GM19240 (cell line): ENCODE results near the gene TMEM200C.
"Not testable (repeated sequence)": the region's sequence is repeated elsewhere in the genome, so short reads cannot be mapped to it uniquely, and the experiment has no call there.

Experiments used
- DNase-seq: peaks from one replicate; pipeline ENCODE4 v3.0.0; 2011; ENCODE audit warnings: low spot score; ENCODE audit not compliant: insufficient read length

The TMEM200C gene

DNA sequence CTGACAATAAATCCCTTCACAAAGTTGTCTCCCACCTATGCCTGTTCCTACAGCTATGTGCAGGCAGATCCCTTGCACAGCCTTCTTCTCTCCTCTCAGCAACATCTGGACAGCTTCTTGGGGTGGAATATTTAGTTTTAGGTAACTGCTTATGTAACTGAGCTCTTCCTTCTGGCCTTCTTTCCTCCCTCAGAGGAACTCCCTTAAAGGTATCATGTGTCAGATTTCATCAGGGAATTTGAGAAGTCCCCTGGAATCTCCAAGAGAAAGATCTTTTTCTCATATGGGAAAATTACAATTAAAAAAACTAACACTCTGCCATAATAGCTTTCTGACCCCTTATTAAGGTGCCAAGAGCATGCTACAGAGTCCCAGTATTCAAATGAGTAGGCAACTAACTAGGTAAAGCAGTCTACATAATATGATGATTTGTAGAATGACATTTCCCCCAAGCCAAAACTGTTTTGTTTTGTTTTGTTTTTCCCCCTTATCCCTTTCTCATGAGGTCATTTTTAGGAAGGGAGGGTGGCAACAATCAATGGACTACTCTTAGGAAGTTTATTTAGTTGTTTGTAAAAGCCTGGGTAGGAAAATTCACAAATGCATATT is 2.4 kb downstream of the TMEM200C start:
- no peak for DNase-seq

DNA sequence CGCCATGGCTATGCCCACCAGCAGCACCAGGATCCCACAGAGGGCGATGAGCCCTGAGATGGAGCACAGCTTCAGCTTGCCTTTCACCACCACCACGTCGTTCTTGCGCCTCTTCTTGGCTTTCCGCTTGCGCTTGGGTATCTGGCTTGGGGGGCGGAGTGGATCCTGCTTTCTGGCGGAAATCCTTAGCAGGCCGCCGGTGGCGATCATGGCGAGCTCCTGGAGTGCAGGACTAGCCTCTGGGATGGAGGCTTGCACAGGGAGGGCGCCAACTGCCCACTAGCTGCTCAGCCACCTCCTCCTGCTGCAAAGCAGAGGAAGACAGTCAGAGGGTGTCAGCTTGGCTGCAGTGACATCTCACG is 3.5 kb downstream of the TMEM200C start:
- DNase-seq, result no peak

DNA sequence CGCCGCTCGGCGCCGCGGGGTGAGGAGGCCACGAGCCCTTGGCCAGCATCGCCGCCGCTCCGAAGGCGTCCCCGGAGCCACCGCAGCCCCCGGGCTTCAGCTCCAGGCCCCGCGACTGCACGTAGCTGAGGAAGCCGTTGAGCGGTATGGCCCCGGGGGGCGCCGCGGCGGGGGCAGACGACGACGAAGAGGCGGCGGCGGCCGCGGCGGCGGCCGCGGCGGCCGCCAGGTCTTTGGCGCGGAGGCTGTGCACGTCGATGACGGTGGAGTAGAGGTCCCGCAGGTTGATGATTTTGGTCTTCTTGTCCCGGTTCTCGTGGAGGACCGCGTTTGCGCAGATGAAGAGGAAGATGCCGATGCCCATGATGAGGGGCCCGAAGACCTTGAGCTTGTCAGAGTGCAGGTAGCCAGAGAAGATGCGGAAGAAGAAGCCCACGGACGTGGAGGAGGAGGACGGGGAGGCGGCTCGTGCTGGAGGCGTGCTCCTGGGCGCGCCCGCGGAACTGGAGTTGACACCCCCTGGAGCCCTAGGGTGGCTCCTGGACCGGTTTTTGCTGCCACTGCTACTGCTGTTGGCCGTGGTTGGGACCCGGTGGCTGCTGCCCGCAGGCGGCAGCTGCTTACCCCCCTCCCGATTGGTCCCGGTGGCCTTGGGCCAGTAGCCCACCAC is 4.0 kb downstream of the TMEM200C start:
- no peak for DNase-seq

DNA sequence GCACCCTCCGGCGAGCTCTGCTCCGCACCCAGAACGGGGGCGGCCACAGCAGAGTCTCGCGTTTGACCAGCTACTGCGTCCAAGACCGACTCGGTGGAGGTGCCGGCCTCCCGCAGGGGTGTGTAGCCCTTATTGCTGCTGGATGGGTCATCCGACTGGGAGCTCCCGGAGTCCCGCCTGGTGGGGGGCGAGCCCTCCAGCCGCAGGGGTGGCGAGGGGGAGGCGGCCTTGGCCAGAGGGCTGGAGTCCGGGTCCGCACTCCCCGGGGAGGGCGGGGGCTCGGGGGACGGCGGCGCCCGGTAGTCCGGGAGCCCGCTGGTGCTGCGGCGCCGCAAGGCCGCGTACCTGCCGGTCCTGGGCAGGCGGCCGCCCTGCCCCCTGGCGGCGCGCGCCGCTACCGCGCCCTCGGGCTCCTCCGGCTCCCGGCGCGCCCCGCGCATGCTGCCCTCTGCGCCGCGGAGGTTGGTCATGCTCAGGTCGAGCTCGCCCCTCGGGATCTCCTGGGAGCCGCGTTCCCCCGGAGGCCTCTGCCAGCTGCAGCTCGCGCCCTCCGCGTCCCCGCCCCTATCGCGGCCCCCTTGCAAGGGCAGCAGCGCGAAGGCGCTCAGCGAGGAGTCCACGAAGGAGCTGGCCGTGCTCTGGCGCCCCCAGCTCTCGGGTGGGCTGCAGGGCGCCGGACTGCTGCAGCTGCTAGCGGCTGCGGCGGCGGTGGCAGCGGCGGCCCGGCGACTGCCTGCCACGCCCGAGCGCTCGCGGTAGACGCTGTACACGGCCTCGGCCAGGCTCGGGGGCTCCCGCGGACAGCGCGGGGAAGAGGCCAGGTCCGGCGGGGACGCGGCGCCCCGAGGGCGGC is 4.8 kb downstream of the TMEM200C start:
- peak; percentile 50 for DNase-seq

DNA sequence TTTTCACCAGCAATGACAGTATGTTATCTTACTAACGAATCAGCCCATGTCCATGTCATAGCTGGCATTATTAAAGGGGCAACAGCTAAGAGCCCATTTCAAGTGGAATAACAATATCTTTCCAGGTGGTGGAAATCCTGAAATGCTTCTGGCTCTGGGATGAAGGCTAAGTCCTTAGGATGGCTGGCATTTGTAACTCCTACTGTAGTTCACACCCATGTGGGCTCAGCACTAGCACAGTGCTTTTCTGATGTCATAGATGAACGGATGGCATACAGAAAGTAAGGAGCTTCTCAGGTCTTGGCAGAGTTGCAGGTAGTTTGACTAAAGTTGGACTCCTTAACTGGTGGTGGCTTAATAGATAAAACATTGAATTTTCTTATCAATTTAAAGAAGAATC is 10.0 kb downstream of the TMEM200C start:
- DNase-seq, result no peak

DNA sequence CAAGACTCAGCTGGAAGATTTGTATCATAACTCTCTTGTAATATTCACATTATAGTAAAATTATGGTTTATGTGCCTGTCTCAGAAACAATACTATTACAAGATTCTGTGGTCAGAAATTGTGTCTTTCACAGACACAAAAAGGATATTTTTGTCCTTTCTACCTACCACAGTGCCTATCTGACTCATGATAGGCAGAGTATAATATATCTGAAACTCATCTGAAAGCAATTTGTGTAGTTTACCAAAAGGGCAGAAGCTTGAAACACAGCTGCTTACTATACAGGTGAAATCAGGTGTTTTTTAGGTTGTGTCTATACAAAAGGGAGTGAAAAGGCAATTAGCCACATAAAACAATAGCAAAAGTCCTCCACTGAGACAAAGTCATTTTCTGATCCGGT is 10.9 kb downstream of the TMEM200C start:
- no peak for DNase-seq

DNA sequence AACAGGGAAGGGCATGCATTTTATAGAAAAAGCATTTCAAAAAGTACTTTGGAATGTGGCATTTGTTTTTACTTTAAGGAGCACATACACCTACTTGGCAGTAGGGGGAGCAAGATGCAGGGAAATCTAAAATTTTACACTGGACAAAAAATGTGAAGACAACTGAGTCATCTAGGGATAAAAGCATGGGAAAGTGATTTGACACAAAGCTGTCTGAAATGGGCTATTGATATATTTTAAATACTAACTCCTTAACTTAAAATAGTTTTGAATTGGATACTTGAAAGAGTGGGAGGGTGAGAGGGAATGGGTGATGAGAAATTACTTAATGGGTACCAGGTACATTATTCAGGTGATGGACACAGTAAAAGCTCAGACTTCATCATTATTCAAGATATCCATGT is 15.8 kb downstream of the TMEM200C start:
- DNase-seq, result no peak

DNA sequence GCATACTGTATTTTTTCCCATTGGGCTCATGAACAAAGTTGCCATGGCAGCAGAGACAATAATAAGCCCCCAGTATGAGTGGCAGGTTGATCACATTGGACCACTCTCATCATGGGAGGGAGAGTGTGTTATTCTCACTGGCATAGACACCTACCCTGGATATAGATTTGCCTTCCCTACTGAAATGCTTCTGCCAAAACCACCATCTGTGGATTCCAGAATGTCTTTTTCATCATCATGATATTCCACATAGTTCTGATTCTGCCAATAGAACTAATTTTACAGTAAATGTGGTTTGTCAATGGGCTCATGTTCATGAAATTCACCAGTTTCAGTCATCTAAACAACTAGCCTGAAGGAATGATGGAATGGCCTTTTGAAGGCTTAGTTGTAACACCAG is 18.4 kb downstream of the TMEM200C start:
- DNase-seq, result no peak

DNA sequence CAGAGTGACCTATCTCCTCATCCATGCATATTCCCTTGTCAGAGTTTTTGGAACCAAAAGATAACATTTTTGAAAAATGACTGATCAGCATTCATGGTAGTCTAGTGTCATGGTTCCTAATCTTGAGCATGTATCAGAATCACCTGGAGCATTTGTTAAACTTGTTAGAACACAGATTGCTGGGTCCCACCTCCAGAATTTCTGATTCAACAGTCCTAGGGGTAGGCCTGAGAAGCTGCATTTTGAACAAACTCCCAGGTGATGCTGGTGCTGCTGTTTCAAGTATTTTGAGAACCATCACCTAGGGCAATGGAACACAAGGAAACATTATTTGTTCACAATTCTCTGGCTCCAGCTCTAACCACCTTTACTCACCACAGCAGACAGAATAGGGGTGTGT is 21.0 kb downstream of the TMEM200C start:
- no peak for DNase-seq

DNA sequence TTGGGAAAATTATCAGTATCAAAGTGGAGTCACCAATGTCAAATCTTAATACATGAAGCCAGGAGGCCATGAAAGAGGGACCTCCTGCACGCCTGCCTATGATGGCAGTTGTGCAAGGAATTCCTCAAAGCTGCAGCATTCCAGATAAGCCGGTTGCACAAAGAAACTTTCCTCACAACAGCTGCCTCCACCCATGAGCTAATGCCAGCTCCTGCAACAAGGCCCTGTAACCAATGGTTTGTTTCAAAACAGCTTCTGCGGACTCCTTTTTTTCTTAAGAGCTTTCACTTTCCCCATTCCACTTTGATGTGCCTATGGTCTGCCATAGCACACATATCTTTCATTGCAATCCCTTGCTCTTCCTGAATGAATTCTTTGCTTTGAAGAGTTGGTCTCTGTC is 22.4 kb downstream of the TMEM200C start:
- DNase-seq, result no peak

DNA sequence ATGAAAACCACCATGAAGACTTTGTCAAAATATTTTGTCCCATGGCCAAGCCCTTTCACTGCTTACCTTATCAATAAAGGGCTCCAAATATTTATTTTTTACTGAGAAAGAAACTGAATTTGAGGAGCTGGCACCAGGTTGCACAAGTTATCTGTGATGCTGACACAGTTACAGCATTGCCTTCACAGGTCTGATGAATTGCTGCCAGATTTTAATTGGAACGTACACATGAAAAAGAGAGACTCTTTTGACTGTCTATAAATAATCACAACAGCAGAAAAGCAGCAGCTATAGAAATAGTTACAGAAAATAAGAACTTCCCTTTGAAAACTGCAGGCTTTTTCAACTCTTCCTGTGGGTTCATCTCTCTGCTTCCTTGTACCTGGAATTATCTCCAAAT is 23.9 kb downstream of the TMEM200C start:
- no peak for DNase-seq

DNA sequence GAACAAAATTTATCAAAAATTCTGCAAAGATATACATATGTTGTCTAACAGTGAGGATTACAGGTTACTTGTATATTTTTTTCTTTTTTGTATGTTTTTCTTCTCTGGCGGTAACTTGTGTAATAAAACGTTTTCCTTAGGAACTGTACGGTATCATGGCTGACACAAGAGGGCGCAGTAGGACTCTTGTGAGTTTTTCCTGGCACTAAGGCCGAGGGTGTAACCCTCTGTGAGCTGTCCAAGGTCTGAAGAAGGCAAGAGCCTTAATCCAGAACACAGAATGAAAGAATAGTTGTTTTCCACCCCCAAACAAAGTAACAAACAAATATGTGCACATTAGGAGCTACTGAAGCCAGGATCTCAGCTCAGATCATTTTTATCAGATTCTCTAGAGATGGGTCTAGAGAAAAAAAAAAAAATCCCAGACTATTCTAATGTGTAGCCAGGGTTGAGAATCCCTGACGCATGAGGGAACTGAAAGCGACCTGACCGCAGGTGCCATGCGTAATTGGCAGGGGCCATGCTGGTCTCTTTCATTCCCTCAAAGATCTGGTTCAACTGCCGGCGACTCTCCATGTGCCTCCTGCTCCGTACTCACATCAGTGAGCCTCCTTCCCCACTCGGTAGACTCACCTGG is 27.0 kb downstream of the TMEM200C start:
- no peak for DNase-seq

DNA sequence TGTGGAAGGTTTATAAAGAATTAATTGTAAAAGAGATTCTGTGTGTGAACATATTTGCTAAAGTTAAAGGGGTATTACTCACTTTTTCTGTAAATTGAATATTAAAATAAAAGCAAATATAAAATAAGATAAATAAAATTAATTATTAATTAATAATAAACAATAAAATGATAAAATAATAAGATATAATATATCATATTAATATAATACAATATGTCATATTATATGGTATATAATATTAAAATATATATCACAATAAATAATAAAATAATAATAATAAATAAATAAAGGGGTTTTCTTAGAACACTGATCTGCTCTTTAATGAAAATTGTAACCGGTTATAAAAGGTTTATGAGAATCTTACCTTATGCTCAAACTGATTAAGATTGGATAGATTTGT is 29.8 kb downstream of the TMEM200C start:
- DNase-seq, result no peak

DNA sequence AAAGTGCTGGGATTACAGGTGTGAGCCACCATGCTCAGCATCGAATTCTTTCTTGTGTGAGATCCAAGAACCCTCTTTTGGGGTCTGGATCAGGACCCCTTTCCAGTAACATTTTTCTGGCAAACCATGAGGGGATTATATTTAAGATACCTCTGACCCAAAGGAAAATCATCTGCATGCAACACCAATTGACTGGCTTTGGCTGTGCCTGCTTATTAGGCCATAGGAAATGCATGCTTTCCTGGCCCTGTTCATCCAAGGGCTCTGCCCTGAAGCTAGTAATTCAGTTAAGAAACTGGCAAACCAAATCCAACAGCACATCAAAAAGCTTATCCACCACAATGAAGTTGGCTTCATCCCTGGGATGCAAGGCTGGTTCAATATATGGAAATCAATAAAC is 33.2 kb downstream of the TMEM200C start:
- DNase-seq, result not testable (repeated sequence)

DNA sequence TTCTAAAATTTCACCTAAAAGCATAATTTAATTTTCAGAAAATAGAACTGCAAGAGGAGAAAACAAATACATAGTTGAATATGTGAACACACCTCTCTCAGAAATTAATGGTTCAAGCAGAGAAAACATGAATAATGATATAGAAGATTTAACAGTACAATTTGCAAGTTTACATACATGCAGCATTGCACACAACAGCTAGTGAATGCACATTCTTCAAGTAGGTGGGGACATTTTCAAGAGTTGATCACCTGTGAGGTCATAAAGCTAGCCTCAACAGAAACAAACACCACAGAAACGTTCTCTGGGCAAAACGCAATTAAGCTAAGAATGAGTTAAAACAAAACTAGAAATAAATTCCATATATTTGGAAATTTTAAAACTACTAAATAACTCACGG is 38.1 kb downstream of the TMEM200C start:
- no peak for DNase-seq

DNA sequence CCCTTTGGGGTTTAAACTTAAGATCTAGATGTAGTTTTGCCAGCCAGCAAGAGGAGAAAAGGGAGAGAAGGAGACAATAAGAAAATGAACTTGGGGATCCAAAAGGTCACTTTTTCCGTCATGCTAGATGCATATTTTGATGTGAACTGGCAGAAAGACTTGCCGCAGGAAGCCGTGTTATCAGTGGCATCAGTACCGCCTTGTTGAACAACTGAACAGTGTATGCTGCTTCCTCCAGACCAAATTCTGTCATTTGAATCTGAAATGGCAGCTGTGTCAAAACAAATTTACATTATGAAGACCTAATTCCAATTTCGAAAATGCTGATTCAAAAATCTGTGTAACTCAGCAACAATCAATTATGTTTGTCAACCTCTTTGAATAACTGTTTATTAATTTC is 42.1 kb downstream of the TMEM200C start:
- DNase-seq, result no peak

DNA sequence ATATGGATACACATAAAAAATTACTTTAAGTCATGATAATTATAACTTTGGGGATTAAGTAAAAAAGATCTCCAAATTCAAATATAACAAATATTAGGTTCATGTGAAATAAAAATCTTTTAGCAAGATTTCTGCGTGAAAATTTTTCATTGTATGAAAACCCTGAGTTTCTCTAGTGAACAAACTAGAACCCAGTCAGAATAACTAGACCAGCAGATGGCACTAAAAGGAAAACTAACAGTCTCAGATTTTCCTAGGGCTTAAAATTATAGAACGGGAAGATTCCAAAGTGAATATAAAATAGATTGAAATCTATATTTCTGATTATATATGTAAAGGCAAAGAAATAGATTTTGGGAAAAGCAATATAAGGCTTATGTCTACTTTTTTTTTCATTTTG is 43.3 kb downstream of the TMEM200C start:
- no peak for DNase-seq

DNA sequence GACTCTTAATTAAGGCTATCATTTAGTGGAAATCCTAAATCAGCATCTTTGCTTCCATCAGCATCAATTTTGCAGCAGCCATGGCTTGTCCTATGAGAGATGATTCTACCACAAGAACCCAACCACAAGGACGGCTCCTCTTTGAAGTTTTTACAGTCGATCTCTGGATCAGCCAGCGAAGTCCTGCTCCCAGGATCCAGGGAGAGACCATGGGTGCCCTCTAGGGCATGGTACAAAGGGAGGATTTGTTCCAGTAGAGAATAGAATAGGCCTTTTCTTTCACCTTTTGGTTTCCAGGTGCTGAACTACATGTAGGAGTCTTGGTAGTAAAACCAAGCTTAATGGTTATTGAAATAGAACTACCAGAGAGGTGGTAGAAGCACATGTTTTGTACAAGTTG is 52.7 kb downstream of the TMEM200C start:
- no peak for DNase-seq

DNA sequence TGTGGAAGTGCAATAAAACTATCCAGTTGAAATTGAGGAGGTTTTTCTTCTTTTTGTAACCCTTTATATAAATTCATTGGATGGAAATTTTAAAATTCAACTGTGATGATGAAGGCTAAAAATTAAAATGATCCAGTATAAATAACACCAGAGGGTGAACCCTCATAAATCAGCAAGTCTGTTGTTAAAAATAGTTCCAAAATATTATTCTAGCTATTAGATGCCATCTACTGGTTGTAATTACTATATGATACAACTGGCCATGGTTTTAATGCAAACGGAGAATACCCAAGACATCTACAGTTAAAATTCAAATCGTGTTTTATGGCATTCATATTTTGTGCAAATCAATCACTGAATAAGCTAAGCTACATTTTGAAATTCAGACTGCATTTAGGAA is 53.8 kb downstream of the TMEM200C start:
- DNase-seq, result no peak

DNA sequence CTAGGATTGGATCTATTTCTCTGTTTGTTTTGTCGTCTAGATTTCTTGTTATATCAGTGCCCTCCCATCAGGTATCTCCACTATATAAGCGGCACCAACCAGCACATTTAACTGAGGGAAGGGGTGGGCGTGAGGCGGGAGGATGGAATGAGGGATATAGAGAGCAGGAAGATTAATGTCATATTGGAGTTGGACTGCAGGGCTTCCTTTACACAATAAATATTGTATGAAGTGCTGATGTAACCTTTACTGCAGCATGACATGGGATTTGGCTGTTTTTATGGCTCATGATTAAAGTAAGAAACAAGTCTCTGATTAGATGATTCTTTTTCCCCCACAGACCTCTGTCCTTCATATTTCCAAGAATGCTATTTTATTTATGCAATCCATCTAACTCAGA is 54.8 kb downstream of the TMEM200C start:
- DNase-seq, result no peak

DNA sequence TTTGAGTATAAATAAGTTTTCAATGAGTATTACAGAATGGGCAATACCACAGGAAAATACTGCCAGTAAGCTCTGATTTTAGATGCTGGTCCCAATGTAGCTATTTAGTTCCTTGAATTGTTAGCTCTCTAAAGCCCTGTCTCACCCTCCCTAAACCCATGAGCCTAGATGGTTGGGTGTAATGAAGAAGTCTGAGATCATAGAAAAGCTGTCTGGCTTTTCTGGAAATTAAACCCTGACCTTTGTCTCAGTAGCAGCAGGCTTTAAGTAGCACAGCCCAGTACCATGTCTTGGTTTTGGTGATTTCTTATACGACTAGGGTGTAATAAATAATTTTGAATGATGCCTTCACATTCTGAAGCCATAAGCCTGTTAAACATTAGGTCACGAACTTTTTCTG is 55.3 kb downstream of the TMEM200C start:
- DNase-seq, result no peak

DNA sequence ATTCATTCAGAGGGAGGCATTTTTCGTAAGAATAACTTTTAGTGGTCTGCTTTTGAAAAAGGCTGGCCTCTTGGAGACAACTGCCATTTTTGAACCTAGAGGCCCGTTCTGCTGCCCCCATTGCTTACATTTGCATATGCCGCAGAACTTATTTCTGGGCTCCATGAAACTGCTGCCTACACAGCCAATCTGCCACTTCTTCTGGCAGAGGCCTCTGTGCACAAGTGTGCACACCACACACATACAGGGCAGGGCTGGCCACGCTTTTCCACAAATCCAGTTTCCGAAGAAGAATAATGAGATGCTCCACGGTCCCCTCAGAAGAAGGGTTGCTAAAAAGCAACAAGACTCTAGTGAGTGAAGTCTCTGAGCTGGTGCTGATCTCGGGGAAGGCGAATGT is 56.2 kb downstream of the TMEM200C start:
- no peak for DNase-seq
